Measurements from ENCODE around the gene CCDC83.

CCDC83 gene

DNA sequence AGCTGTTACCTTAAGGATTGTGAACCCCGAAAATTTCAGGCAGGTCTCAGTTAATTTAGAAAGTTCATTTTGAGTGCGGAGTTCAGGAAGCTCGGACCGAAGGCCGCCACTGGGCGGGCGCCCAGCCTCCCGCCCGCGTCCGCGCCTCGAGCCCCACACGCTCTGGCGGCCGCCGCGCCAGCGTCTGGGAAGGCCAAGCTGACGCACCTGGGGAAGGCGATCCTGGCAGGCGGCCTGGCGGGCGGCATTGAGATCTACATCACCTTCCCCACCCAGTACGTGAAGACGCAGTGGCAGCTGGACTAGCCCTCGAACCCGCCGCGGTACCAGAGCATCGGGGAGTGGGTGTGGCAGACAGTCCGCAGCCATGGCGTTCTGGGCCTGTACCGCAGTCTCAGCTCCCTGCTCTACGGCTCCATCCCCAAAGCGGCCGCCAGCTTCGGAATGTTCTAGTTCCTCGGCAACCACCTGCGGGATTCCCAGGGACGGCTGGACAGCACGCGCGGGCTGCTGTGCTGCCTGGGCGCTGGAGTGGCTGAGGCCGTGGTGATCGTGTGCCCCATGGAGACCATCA is 79.5 kb downstream of the CCDC83 start:
- Mint-ChIP-seq H3K4me3 (no peak overlapping the region), H3K4me1 (ENCODE audit: low read depth) (no peaks in the 10 kb centered on the region), H3K36me3 (ENCODE audit: low read depth) (no peaks in the 10 kb centered on the region), H3K9me3 (peaks cover 6% of the 10 kb centered on the region), H3K27me3 (peaks cover 12% of the 10 kb centered on the region), H3K27ac (no peak overlapping the region)

DNA sequence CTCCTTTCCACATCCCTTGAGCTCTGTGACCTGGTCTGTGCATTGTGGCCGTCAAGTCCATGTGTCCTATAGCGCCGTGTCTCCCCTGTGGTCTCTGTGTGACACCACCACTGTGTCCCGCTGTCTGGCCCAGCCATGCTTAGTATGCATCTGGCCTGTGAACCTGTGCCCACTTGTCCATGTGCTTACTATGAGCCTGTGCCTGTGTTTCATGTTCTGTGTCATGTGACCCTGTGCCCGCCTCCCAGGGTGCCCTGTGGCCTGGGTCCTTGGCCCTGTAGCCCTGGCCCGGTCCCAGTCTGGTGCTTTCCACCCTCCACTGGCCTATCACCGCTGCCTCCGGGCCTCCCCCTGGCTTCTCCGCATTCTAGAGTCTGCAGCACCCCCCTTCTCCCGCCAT is 80.6 kb downstream of the CCDC83 start:
- H3K36me3 Mint-ChIP-seq (ENCODE audit: low read depth) = no peaks in the 10 kb centered on the region
- peaks cover 7% of the 10 kb centered on the region for H3K27me3 Mint-ChIP-seq
- H3K27ac Mint-ChIP-seq = no peak overlapping the region
- H3K9me3 Mint-ChIP-seq = no peaks in the 10 kb centered on the region
- no peak overlapping the region for H3K4me3 Mint-ChIP-seq
- no peaks in the 10 kb centered on the region for H3K4me1 Mint-ChIP-seq (ENCODE audit: low read depth)

GRCh38 chr11:85937835-85938234 is 82.7 kb downstream of the CCDC83 start:
- Mint-ChIP-seq H3K27me3 (no peaks in the 10 kb centered on the region), H3K4me1 (ENCODE audit: low read depth) (no peaks in the 10 kb centered on the region), H3K36me3 (ENCODE audit: low read depth) (no peaks in the 10 kb centered on the region), H3K9me3 (no peaks in the 10 kb centered on the region), H3K4me3 (no peak overlapping the region), H3K27ac (no peak overlapping the region)

DNA sequence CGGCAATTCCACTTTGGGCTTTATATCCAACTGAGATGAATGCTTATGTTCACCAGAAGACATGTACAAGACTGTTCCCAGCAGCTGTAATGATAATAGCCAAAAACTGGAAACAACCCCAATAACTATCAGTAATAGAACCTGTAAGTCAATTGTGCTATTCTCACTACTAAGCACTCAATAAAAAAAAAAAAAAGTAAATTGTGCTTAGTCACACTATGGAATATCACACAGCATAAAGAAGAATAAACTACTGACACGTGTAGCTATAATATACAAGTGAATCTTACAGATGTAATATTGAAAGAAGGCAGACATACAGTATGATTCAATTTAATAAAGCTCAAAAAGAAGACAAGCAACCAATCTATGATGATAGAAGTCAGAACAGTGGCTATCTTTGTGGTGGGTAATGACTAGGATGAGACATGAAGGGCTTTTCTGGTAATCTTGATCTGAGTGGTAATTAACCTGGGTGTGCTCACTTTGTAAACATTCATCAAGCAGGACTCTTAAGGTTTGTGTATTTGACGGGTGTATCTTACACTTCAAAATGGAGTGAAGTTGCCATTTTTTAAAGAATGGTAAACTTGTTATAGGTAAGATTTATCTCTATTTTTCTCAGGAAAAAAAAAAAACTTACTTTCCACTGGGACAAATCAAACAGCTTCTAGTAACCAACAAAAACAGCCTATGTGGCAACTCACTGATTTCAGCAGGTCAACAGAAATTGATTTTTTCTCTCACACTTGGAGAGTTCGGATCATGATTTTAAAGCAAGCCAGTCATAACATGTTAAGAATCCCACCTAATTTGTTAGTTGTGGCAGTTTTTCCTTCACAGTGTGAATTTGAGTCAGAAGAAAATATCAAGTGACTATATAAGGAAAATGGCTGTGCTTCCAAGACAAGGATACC is 84.2 kb downstream of the CCDC83 start:
- Mint-ChIP-seq H3K36me3 (ENCODE audit: low read depth) (no peaks in the 10 kb centered on the region), H3K27me3 (no peaks in the 10 kb centered on the region), H3K4me1 (ENCODE audit: low read depth) (no peaks in the 10 kb centered on the region), H3K9me3 (no peaks in the 10 kb centered on the region), H3K27ac (no peak overlapping the region), H3K4me3 (no peak overlapping the region)

DNA sequence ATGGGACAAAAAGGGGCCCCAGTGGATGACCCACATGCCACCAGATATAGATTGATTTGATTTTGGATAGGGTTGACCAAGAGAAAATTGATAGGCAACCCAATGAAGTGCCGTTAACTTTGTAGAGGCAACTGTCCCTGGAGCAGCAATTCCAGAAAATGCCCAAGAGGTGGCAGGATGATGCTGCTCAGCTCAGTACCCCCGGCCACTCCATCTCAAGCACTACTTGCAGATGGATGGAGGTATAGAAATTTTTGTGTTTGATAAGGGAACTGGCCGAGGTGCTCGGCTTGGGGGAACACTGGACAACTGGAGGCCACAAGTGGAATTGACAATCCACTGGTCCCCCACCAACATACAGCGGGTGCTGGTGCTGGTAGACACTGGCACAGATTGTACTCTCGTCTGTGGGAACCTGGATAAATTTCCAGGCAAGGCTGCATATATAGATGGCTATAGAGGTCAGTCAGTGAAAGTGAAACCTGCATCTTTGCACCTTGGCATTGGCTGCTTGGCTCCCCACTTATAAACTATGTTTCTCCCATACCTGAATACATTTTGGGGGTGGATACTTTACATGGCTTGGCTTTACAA is 86.3 kb downstream of the CCDC83 start:
- Mint-ChIP-seq H3K9me3 (peaks cover 17% of the 10 kb centered on the region), H3K36me3 (ENCODE audit: low read depth) (peaks cover 13% of the 10 kb centered on the region), H3K4me1 (ENCODE audit: low read depth) (peaks cover 13% of the 10 kb centered on the region), H3K4me3 (no peak overlapping the region), H3K27me3 (no peaks in the 10 kb centered on the region), H3K27ac (no peak overlapping the region)

DNA sequence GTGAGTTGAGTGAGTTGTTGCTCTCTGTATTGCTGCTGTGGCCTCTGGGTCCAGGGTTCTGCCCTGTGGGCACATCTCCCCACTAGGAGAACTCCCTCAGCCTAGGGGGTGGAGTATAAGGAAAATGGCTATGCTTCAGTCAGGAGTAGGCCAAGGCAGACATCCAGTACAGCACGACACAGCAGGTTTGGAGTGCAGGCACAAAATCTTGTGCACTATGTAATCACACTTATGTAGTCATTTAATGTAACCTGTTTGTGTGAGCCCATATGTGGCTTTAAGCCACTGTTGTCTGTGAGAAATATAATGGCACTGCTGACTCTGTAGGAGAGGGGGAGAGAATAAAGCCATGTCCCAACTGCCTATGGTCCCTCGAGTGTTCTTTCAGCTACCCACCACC is 90.1 kb downstream of the CCDC83 start:
- peak overlapping the region; percentile 48 for H3K27ac Mint-ChIP-seq
- no peak overlapping the region for H3K4me3 Mint-ChIP-seq
- no peaks in the 10 kb centered on the region for H3K27me3 Mint-ChIP-seq
- peaks cover 47% of the 10 kb centered on the region for H3K4me1 Mint-ChIP-seq (ENCODE audit: low read depth)
- peaks cover 18% of the 10 kb centered on the region for H3K9me3 Mint-ChIP-seq
- peaks cover 14% of the 10 kb centered on the region for H3K36me3 Mint-ChIP-seq (ENCODE audit: low read depth)

- peaks cover 47% of the 10 kb centered on the region for H3K4me1 Mint-ChIP-seq (ENCODE audit: low read depth)
- no peaks in the 10 kb centered on the region for H3K27me3 Mint-ChIP-seq
- no peak overlapping the region for H3K4me3 Mint-ChIP-seq
- H3K27ac Mint-ChIP-seq = peak overlapping the region; percentile 48
- peaks cover 18% of the 10 kb centered on the region for H3K9me3 Mint-ChIP-seq
- H3K36me3 Mint-ChIP-seq (ENCODE audit: low read depth) = peaks cover 14% of the 10 kb centered on the region
Observed at GRCh38 chr11:85945788-85946187, 90.6 kb downstream of the CCDC83 start.

DNA sequence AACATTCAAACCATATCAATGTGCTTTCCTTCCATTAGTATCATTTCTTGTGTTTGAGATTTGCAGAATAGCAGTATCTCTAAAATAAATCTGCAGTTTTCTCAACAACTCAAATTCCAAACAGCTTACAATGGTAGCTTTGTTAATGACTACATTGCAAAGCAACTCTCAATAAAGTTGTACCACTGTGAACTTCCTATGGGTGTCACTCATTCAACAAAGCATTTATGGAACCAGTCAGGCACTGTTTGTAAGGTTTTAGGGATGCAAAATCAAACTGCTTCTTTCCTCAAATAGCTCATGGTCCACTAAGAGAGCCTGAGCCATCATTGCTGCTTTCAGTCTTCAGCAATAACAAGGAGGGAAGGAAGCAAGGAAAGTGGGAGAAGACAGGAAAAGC is 91.0 kb downstream of the CCDC83 start:
- Mint-ChIP-seq H3K4me3 (no peak overlapping the region), H3K9me3 (peaks cover 20% of the 10 kb centered on the region), H3K27me3 (no peaks in the 10 kb centered on the region), H3K36me3 (ENCODE audit: low read depth) (peaks cover 14% of the 10 kb centered on the region), H3K27ac (peak overlapping the region; percentile 73), H3K4me1 (ENCODE audit: low read depth) (peaks cover 47% of the 10 kb centered on the region)

- Mint-ChIP-seq H3K4me1 (ENCODE audit: low read depth) (peaks cover 47% of the 10 kb centered on the region), H3K9me3 (peaks cover 23% of the 10 kb centered on the region), H3K27me3 (no peaks in the 10 kb centered on the region), H3K27ac (peak overlapping the region; percentile 93), H3K4me3 (peak overlapping the region; percentile 58), H3K36me3 (ENCODE audit: low read depth) (peaks cover 14% of the 10 kb centered on the region)
Observed at GRCh38 chr11:85947431-85948272, 92.5 kb downstream of the CCDC83 start.

DNA sequence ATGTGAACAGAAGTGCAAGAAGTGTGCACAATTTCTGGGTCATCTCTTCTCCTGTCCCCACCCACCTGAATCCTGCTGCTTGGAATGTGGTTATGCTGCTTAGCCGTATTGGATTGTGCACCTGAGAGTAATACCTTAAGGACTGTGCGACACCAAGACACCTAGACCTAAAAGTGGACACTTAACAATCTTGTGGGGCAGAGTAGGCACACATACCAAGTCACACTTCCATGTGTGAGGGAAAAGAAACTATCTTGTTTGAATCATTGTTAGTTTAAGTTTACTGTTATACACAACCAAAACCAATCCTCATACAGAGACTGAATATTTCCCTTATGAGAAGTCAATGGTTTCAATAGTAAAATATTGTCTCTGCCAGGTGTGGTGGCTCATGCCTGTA is 93.7 kb downstream of the CCDC83 start:
- peaks cover 31% of the 10 kb centered on the region for H3K9me3 Mint-ChIP-seq
- peak overlapping the region; percentile 58 for H3K4me3 Mint-ChIP-seq
- H3K36me3 Mint-ChIP-seq (ENCODE audit: low read depth) = peaks cover 25% of the 10 kb centered on the region
- peak overlapping the region; percentile 93 for H3K27ac Mint-ChIP-seq
- no peaks in the 10 kb centered on the region for H3K27me3 Mint-ChIP-seq
- peaks cover 49% of the 10 kb centered on the region for H3K4me1 Mint-ChIP-seq (ENCODE audit: low read depth)

GRCh38 chr11:85949798-85950197 is 94.6 kb downstream of the CCDC83 start:
- peaks cover 35% of the 10 kb centered on the region for H3K9me3 Mint-ChIP-seq
- no peak overlapping the region for H3K4me3 Mint-ChIP-seq
- H3K27ac Mint-ChIP-seq = no peak overlapping the region
- no peaks in the 10 kb centered on the region for H3K27me3 Mint-ChIP-seq
- H3K4me1 Mint-ChIP-seq (ENCODE audit: low read depth) = peaks cover 52% of the 10 kb centered on the region
- H3K36me3 Mint-ChIP-seq (ENCODE audit: low read depth) = peaks cover 33% of the 10 kb centered on the region

GRCh38 chr11:85950317-85951048 is 95.3 kb downstream of the CCDC83 start:
- Mint-ChIP-seq H3K9me3 (peaks cover 32% of the 10 kb centered on the region), H3K36me3 (ENCODE audit: low read depth) (peaks cover 31% of the 10 kb centered on the region), H3K27me3 (no peaks in the 10 kb centered on the region), H3K27ac (no peak overlapping the region), H3K4me3 (no peak overlapping the region), H3K4me1 (ENCODE audit: low read depth) (peaks cover 50% of the 10 kb centered on the region)

- Mint-ChIP-seq H3K27ac (peak overlapping the region; percentile 5), H3K36me3 (ENCODE audit: low read depth) (peaks cover 34% of the 10 kb centered on the region), H3K4me3 (no peak overlapping the region), H3K9me3 (peaks cover 27% of the 10 kb centered on the region), H3K27me3 (no peaks in the 10 kb centered on the region), H3K4me1 (ENCODE audit: low read depth) (peaks cover 44% of the 10 kb centered on the region)
Observed at GRCh38 chr11:85951049-85951405, 95.8 kb downstream of the CCDC83 start.

DNA sequence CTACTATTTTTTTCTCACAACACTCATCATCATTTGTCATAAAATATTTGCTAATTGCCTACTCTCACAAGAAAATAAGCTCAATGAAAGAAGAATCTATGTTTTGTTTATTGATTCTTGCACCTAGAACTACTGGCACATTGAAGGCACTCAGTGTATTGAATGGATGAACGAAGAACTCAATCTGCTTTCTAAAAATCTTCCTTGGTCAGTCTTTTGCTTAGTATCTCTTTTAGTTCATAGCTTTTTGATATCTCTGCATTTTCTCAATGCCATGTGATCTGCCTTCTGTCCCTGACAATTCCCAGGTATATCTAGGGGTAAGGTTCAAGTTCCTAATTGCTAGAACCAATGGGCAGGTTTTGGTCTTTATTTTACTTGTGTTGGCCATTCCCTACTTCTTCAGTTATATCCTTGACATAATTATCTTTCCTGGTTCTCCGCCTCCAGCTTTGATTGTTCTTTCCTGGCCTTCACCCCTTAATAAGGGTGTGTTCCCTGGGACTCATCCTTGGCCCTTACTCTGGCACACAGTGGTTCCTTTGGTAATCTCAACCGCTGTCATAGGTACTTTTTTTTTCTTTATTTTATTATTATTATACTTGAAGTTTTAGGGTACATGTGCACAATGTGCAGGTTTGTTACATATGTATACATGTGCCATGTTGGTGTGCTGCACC is 96.4 kb downstream of the CCDC83 start:
- peaks cover 39% of the 10 kb centered on the region for H3K4me1 Mint-ChIP-seq (ENCODE audit: low read depth)
- H3K27me3 Mint-ChIP-seq = no peaks in the 10 kb centered on the region
- peaks cover 26% of the 10 kb centered on the region for H3K9me3 Mint-ChIP-seq
- no peak overlapping the region for H3K4me3 Mint-ChIP-seq
- H3K36me3 Mint-ChIP-seq (ENCODE audit: low read depth) = peaks cover 35% of the 10 kb centered on the region
- H3K27ac Mint-ChIP-seq = peak overlapping the region; percentile 5

All from stimulated activated naive CD8-positive, alpha-beta T cell treated with anti-CD3 and anti-CD28 coated beads, Interleukin-15, Interleukin-2, amounts not matched to agents 100 ng/mL and 50 ng/mL, for 24 hours (primary cell).